Mesendoderm (in vitro differentiated cells): Measurements from ENCODE around the gene CPED1.
"Not testable (repeated sequence)": the region's sequence is repeated elsewhere in the genome, so short reads cannot be mapped to it uniquely, and the experiment has no call there.

Source experiments
- DNase-seq: peaks from one replicate; pipeline ENCODE4 v3.0.0; 2013
- H2AK5ac ChIP-seq: 2 replicates; pipeline ENCODE4 v1.6.1; 2013; ENCODE audit warnings: low read length, inconsistent platforms
- H2BK120ac ChIP-seq: 2 replicates; pipeline ENCODE4 v1.6.1; 2013; ENCODE audit warnings: low read depth, mild to moderate bottlenecking, low read length, moderate library complexity, mixed read lengths
- H2BK15ac ChIP-seq: replicated peaks from 2 replicates; pipeline ENCODE4 v1.6.1; 2013; ENCODE audit warnings: low read depth, mild to moderate bottlenecking, moderate library complexity
- H2BK5ac ChIP-seq: 2 replicates; pipeline ENCODE4 v1.6.1; 2013; ENCODE audit warnings: low read length, inconsistent platforms
- H3K18ac ChIP-seq: 2 replicates; pipeline ENCODE4 v1.6.1; 2013; ENCODE audit warnings: mild to moderate bottlenecking, low read length, mixed read lengths
- H3K23ac ChIP-seq: one replicate; pipeline ENCODE4 v1.6.1; 2013; ENCODE audit warnings: low read length
- H3K27ac ChIP-seq: 2 replicates; pipeline ENCODE4 v1.5.1; 2013; ENCODE audit warnings: low read depth, mild to moderate bottlenecking, inconsistent platforms, low read length, moderate library complexity
- H3K27me3 ChIP-seq: 2 replicates; pipeline ENCODE4 v1.6.1; 2013; ENCODE audit warnings: low read length, control low read depth, mild to moderate bottlenecking, inconsistent platforms; ENCODE audit not compliant: insufficient read depth, poor library complexity
- H3K36me3 ChIP-seq: 2 replicates; pipeline ENCODE4 v1.6.1; 2013; ENCODE audit warnings: low read length, inconsistent platforms; ENCODE audit not compliant: control insufficient read depth, insufficient read depth
- H3K4ac ChIP-seq: one replicate; pipeline ENCODE4 v1.6.1; 2013; ENCODE audit warnings: low read depth, mild to moderate bottlenecking, low read length, moderate library complexity
- H3K4me1 ChIP-seq: 2 replicates; pipeline ENCODE4 v1.6.1; 2013; ENCODE audit warnings: low read depth, low read length, inconsistent platforms; ENCODE audit not compliant: control insufficient read depth
- H3K4me2 ChIP-seq: 2 replicates; pipeline ENCODE4 v1.6.1; 2013; ENCODE audit warnings: low read length
- H3K4me3 ChIP-seq: 2 replicates; pipeline ENCODE4 v1.5.1; 2013; ENCODE audit warnings: mild to moderate bottlenecking, low read length
- H3K56ac ChIP-seq: one replicate; pipeline ENCODE4 v1.6.1; 2013; ENCODE audit warnings: low read length
- H3K79me1 ChIP-seq: 2 replicates; pipeline ENCODE4 v1.6.1; 2013; ENCODE audit warnings: low read length, inconsistent platforms
- H3K79me2 ChIP-seq: 2 replicates; pipeline ENCODE4 v1.6.1; 2013; ENCODE audit warnings: mild to moderate bottlenecking, low read length; ENCODE audit not compliant: control insufficient read depth, insufficient read depth
- H3K9ac ChIP-seq: 2 replicates; pipeline ENCODE4 v1.6.1; 2013; ENCODE audit warnings: low read length, inconsistent platforms
- H4K5ac ChIP-seq: one replicate; pipeline ENCODE4 v1.6.1; 2013; ENCODE audit warnings: low read length
- H4K8ac ChIP-seq: one replicate; pipeline ENCODE4 v1.6.1; 2013; ENCODE audit warnings: low read depth, mild to moderate bottlenecking, control low read depth, low read length, moderate library complexity
- WGBS: extraction: QIAGEN DNeasy Blood & Tissue Kit; methylation state at CpG from one replicate; pipeline ENCODE4 v1.1.7; 2013; ENCODE audit warnings: low lambda C conversion rate, missing lambda C conversion rate; ENCODE audit not compliant: insufficient coverage; ENCODE audit errors: extremely low coverage; 5-methylcytosine and 5-hydroxymethylcytosine counted together

CPED1 gene

GRCh38 chr7:121029302-121029701, 40.8 kb downstream of the CPED1 start:
- Histone ChIP-seq H3K79me1 (no peaks in the 10 kb centered on the region), H2AK5ac (no peak overlapping the region), H3K79me2 (no peaks in the 10 kb centered on the region), H3K4ac (no peak overlapping the region), H3K36me3 (no peaks in the 10 kb centered on the region), H2BK5ac (no peak overlapping the region), H3K27me3 (no peaks in the 10 kb centered on the region), H4K5ac (no peak overlapping the region), H2BK120ac (no peak overlapping the region), H3K4me1 (no peaks in the 10 kb centered on the region), H3K27ac (no peak overlapping the region), H3K23ac (no peak overlapping the region), H3K56ac (no peak overlapping the region), H2BK15ac (no peak overlapping the region), H3K4me2 (no peak overlapping the region), H3K9ac (no peak overlapping the region), H3K4me3 (no peak overlapping the region), H4K8ac (no peak overlapping the region), H3K18ac (no peak overlapping the region)
- WGBS, result no CpG with 5 or more reads among the region's 1 CpG
- no peak for DNase-seq

- Histone ChIP-seq H3K4me2 (no peak overlapping the region), H2BK120ac (no peak overlapping the region), H3K27me3 (no peaks in the 10 kb centered on the region), H3K36me3 (no peaks in the 10 kb centered on the region), H3K56ac (no peak overlapping the region), H3K27ac (no peak overlapping the region), H3K79me1 (no peaks in the 10 kb centered on the region), H3K79me2 (no peaks in the 10 kb centered on the region), H3K9ac (no peak overlapping the region), H2BK15ac (no peak overlapping the region), H3K4me1 (no peaks in the 10 kb centered on the region), H3K18ac (no peak overlapping the region), H2BK5ac (no peak overlapping the region), H4K8ac (no peak overlapping the region), H3K4me3 (no peak overlapping the region), H2AK5ac (no peak overlapping the region), H3K23ac (no peak overlapping the region), H3K4ac (no peak overlapping the region), H4K5ac (no peak overlapping the region)
- no CpG with 5 or more reads among the region's 5 CpGs for WGBS
- DNase-seq, result no peak
Observed at GRCh38 chr7:121030308-121030707, 41.8 kb downstream of the CPED1 start.

GRCh38 chr7:121032645-121033460, 44.3 kb downstream of the CPED1 start:
- H3K36me3 ChIP-seq, result no peaks in the 10 kb centered on the region
- no CpG with 5 or more reads among the region's 7 CpGs for WGBS
- H4K8ac ChIP-seq, result no peak overlapping the region
- H3K23ac ChIP-seq, result no peak overlapping the region
- no peak overlapping the region for H3K56ac ChIP-seq
- H2BK15ac ChIP-seq, result no peak overlapping the region
- no peak for DNase-seq
- no peak overlapping the region for H3K4me3 ChIP-seq
- H3K79me1 ChIP-seq, result no peaks in the 10 kb centered on the region
- no peaks in the 10 kb centered on the region for H3K27me3 ChIP-seq
- no peak overlapping the region for H3K9ac ChIP-seq
- H3K79me2 ChIP-seq, result no peaks in the 10 kb centered on the region
- H4K5ac ChIP-seq, result no peak overlapping the region
- H2BK120ac ChIP-seq, result no peak overlapping the region
- H3K18ac ChIP-seq, result no peak overlapping the region
- no peak overlapping the region for H2AK5ac ChIP-seq
- H3K4ac ChIP-seq, result no peak overlapping the region
- no peak overlapping the region for H2BK5ac ChIP-seq
- H3K4me2 ChIP-seq, result no peak overlapping the region
- no peaks in the 10 kb centered on the region for H3K4me1 ChIP-seq
- H3K27ac ChIP-seq, result no peak overlapping the region

GRCh38 chr7:121034929-121035328, 46.4 kb downstream of the CPED1 start:
- Histone ChIP-seq H2AK5ac (no peak overlapping the region), H2BK5ac (no peak overlapping the region), H4K8ac (no peak overlapping the region), H3K27ac (no peak overlapping the region), H3K36me3 (no peaks in the 10 kb centered on the region), H3K79me1 (no peaks in the 10 kb centered on the region), H3K4me2 (no peak overlapping the region), H3K4me3 (no peak overlapping the region), H3K18ac (no peak overlapping the region), H3K56ac (no peak overlapping the region), H2BK120ac (no peak overlapping the region), H3K27me3 (no peaks in the 10 kb centered on the region), H3K23ac (no peak overlapping the region), H3K79me2 (no peaks in the 10 kb centered on the region), H3K4me1 (no peaks in the 10 kb centered on the region), H3K9ac (no peak overlapping the region), H2BK15ac (no peak overlapping the region), H4K5ac (no peak overlapping the region), H3K4ac (no peak overlapping the region)
- DNase-seq, result no peak

GRCh38 chr7:121036776-121037175, 48.3 kb downstream of the CPED1 start:
- not testable (repeated sequence) for H3K9ac ChIP-seq, H2BK15ac ChIP-seq, H3K36me3 ChIP-seq, H3K4me3 ChIP-seq, DNase-seq, H3K27me3 ChIP-seq, H3K27ac ChIP-seq, H2AK5ac ChIP-seq, H4K5ac ChIP-seq, H4K8ac ChIP-seq, H3K56ac ChIP-seq, H3K4me1 ChIP-seq, H3K18ac ChIP-seq, H3K4ac ChIP-seq, H3K23ac ChIP-seq, H3K79me1 ChIP-seq, H3K4me2 ChIP-seq, H2BK120ac ChIP-seq, H3K79me2 ChIP-seq, H2BK5ac ChIP-seq

GRCh38 chr7:121037329-121037728, 48.8 kb downstream of the CPED1 start:
- H3K56ac ChIP-seq, result not testable (repeated sequence)

More at GRCh38 chr7:121037329-121037728, 48.8 kb downstream of the CPED1 start:
- H2BK5ac ChIP-seq, H3K79me1 ChIP-seq, H3K27me3 ChIP-seq, H3K4ac ChIP-seq, H2AK5ac ChIP-seq, H3K27ac ChIP-seq, H4K8ac ChIP-seq, DNase-seq, H2BK15ac ChIP-seq, H4K5ac ChIP-seq, H3K9ac ChIP-seq, H3K79me2 ChIP-seq, H3K18ac ChIP-seq, H3K4me2 ChIP-seq, H3K36me3 ChIP-seq, H2BK120ac ChIP-seq, H3K4me1 ChIP-seq, H3K4me3 ChIP-seq, H3K23ac ChIP-seq: not testable (repeated sequence)
- no CpG with 5 or more reads among the region's 2 CpGs for WGBS
